ENCODE measurements around the gene TMOD1.

The TMOD1 gene

DNA sequence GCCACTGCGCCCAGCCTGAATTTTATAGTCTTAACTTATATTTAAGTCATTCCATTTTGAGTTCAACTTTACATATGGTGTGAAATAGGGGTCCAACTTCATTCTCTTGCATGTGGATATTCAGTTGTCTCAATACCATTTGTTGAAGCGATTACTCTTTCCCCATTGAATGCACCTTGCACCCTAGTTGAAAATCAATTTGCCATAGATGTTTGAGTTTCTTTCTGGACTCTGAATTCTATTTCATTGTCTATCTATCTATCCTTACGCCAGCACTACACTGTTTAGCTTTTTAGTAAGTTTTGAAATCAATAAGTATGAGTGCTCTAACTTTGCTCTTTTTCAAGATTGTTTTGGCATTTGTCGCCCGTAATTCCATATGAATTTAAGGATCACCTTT, 49.8 kb downstream of the TMOD1 start:
- no peak for DNase-seq

DNA sequence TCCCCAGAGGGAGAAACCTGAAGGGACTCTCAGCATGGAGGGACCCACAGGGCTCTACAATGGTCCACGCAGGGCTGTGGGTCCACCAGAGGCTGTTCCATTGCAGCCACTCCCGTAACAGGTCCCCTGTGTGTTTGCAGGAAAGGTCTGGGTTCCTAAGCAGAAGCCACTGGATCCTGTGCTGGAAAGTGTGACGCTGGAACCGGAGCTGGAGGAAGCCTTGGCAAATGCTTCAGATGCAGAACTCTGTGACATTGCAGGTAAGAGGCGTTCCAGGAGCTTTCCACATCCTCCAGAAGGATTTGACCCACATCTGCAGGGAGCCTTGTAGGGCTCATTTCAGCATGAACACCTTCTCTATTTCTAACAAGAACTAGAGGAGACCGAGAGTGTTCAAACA, 51.7 kb downstream of the TMOD1 start:
- no peak for DNase-seq

DNA sequence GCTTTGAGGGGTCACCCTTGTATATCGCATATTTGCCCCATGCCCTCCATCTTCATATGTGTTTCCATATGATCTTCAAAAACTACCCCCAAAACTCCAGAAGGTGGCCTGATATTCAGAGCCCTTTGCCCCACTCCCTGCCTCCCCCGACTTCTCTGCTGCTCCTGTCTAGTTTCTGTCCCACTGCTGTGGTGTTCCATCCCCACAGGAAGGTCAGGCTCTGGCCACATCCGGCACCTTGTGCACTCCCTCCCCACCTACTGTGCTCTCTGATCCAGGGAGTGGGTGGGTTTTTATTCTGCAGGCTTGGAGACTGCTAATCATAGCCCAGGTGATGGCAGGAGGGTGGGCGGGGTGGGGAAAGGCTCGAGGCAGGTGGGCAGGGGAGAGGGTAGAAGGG, 52.4 kb downstream of the TMOD1 start:
- no peak for DNase-seq

DNA sequence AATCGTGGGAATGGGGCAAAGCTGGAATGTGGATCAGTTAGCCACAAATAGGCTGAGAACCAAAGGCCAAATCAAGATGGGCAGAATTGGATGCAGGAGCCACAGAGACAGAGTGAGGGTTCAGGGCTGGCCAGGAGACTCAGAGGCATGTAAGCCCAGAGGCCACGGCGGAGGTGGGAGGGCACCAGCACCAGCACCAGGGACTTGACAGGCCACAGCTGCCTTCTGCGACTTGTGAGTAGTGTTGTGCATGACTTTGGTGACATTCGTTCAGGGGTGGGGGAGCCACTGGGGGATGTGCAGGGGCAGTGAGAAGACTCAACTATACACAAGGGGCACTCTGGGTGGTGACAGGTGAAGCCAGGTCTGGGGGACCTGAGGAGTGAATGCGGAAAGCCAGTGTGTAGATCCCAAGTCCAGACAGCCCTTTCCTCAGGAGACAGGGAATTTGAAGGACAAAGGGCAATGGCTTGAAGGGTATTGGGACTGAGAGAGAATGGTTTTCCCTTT, 53.2 kb downstream of the TMOD1 start:
- DNase-seq: no peak

DNA sequence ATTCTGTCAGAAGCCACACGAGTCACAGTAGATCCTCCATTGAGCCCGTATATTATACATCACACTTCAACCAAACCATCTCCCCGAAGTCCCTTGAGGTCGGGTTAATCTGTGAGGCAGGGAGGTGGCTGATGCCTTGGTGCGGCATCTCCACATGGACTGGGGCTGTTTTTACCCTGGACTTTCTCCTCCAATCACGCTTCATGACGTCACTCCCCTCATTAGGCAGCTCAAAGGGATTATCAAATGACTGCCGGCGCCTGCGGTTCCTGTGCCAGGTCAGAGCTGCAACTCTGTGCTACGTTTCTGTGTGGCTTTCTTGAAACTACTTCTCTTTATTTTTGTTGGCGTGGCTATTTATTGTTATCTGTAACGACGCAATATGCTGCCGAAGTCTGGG, 53.7 kb downstream of the TMOD1 start:
- no peak for DNase-seq

DNA sequence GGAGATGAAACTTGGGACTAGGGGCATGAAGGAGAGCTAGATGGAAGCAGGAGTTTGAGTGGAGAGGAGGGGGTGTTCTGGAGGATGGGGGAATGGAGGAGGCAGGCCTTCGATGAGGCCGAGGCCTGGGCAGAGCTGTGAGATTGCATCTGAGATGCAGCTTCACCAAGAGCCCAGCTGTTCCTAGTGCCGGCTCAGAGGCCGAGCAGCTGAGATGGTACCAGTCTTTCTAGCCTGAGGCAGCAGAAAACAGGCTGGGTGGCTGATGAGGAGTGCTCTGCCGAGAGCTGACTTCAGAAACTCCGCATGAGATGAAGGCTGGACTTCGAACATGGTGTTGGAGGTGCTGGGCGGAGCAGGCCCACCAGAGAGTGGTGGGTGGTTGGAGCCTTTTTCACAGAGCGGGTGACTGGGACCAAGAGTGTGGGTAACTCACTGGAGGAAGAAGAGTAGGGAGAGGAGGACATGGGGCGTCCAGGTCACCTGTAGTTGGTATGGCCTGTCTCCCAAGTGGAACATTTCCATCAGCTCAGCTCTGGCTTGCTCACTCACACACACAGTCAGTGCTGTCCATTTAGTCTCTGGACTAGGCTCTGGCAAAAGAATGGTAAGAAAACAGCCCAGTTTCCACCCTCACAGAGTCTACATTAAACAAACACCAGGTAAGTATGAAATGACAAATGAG, 54.7 kb downstream of the TMOD1 start:
- no peak for DNase-seq

DNA sequence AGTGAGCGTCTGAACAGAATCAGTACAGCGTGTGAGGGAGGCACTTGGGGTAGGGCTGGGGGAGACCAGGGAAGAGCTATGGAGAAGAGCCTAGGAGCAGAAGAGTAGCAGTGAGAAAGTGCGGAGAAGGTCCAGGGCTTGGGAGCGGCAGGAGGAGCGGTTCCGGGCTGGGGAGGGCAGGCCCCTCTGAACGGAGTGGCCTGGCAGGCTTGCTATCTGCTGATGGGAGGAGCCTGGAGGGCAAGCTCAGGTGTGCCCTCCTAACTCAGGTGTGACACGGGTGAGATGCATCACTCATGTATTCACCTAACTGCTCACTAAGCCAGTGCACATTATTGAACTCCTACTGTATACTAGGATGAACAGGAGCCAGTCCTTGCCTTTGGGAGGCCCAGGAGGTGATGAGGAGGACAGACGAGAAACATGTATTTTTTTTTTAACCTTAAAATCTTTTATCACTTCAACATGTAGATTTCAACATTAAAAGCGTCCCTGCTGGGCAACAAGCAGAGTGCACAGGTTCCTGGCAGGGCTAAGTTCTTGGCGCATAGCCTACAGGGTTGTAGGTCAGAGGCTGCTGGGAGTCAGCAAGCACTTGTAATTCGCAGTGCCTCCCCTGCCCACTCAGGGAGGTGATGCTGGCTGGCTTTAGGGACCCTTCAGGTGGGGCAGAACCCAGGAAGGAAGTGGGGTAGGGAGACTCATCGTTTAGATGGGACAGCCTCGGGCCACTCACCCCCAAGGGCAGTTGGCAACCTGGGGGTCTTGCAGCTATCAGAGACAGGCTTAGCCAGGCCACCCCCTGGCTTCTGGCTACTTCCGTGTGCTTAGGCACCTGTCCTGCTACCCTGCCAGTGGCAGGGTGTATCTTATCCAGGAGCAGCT, 55.5 kb downstream of the TMOD1 start:
- no peak for DNase-seq

DNA sequence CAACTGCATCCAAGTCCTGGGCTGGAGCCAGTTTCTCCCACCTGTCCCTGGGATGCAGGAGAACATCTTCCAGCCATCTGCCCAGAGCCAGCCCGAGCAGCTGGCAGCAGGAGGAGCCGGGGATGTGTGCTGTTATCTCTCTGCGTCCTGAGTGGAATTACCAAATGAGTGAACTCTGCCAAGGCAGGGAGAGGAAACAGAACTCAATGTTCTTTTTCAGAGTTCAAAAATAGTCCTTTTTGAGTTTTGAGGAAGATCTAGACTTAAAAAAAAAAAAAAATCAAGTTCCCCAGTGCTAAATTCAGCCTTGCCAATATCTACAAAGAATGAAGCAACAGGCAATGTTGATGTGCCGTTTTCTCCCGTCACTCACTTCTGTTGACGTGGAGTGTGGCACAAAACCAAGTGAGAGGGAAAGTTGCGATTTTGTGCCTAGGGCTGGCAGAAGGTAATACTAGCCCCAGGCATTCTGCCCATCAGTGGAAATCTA, 56.2 kb downstream of the TMOD1 start:
- peak in 1 of 2 donors; percentile 15 for DNase-seq

DNA sequence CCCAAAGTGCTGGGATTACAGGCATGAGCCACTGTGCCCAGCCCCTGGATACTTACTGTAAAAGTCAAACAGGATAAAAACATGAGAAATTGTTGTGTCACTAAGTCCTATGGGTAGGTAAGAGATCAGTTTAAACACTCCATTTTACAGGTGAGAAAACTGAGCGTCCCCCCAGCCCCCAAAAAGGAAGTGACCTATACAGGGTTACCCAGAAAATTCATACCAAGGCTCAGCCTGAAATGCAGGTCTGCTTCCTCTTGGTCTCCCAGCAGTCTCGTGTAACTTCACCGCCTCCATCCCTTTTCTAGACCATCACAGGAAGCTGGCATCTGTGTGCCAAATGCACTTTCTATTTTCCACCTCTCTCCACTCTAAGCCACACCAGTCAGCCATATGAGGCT, 57.2 kb downstream of the TMOD1 start:
- peak in 1 of 2 donors; percentile 26 for DNase-seq

DNA sequence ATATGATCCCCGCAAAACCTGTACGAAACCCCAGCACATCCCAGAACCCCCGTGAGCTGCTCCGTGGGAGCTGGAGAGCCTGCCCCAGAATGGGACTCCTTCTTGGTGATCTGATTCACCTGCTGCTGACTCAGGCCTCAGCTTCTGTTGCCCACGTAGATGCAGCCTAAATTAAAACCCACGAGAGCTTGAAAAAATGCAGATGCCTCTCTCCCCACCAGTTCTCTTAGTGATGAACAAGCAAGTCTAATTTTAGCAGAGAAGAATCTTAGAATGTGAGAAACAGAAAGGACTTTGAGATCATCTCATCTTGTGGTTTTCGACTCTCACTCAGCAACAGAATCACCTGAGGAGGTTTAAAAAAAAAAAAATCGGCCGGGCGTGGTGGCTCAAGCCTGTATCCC, 57.6 kb downstream of the TMOD1 start:
- DNase-seq: no peak

DNA sequence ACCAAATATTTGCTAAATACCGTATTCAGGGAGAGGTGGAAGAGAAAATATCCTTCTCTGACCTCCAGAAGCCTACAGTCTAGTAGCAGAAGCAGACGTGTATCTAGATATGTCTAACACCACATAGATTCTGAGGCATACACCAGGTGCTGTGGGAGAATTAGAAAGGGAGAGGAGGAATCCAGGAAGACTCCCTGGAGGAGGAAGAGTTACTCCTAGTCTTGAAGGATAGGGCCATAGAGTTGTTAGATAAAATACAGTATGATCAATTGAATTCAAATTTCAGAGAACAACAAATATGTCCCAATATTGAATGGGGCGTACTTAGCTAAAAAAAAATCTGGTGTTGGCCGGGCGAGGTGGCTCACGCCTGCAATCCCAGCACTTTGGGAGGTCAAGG, 58.7 kb downstream of the TMOD1 start:
- no peak for DNase-seq

DNA sequence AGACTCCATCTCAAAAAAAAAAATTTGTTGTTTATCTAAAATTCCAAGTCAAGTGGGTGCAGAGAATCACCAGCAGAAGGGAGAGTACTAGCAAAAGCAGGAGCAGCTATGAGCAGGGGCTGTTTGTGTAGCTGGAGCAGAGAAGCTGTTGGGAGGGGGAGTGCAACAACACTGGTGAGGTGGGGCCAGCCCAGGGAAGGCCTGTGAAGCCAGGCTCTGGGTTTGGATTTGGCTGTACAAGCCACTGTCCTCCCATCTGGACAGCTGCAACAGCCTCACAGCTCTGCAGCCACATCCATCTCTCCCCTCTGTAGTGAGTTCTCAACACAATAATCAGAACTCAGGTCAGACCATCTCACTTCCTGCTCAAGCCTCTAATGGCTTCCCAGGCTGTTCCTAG, 59.4 kb downstream of the TMOD1 start:
- no peak for DNase-seq

DNA sequence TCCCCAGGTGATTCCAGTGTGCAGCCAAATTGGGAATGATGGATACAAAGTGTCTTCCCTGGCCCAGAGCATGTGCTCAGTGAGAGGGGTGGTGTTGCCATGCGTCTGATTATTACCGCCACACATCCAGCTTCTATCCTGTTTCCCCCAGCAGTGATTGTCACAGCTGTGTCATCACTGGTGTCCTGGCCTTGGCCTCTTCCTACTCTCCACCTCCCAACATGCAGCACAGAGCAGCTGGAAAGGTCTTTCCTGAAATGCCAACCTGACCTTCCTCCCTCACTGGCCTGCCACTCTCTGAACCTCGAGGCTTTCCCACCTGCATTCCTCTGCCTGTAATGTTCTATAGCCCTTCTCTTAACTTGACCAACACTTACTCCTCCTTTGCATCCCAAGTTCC, 60.0 kb downstream of the TMOD1 start:
- DNase-seq: no peak

DNA sequence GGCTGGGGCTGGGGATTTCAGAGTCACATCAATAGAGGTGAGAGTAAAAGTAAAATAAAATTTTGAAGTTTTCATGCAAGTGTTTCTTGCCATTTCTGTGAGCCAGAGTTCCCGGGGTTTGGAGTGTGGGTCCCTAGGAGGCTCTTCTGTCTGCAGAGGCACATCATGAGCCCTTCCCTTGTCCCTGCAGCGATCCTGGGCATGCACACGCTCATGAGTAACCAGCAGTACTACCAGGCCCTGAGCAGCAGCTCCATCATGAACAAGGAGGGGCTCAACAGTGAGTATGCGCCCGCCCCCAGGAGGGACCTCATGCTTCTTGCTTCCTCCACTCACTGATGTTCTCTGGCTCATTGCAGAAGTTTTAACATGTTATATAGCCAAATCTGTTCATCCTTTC, 61.1 kb downstream of the TMOD1 start:
- DNase-seq: no peak

DNA sequence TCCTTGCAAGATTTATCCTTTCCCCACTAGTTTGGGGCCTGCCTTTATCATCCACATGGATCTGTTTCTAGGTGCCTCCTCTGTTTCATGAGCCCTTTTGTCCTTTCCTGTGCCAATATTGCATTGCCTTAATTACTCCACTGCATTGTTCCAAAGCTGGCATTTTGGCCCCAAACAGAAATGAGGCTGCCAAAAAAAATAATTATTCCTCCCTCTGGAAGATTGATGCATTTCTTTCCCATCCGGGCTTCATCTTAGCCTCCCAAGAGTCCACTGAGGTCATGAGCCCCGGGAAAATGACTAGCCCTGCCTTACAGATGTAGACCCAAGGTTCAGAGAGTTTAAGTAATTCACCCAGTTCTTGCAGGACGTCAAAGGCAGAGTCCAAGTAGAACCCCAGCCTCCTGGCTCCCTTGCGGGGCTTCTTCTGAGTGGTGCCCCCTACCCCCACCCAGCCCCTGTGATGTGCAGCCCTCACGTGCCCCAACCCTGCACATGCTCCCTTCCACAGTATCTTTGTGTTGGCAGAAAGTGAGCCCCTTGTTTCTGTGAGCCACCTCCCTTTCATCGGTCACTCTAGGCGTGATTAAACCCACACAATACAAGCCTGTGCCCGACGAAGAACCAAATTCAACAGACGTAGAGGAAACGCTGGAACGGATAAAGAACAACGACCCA, 62.1 kb downstream of the TMOD1 start:
- no peak for DNase-seq

DNA sequence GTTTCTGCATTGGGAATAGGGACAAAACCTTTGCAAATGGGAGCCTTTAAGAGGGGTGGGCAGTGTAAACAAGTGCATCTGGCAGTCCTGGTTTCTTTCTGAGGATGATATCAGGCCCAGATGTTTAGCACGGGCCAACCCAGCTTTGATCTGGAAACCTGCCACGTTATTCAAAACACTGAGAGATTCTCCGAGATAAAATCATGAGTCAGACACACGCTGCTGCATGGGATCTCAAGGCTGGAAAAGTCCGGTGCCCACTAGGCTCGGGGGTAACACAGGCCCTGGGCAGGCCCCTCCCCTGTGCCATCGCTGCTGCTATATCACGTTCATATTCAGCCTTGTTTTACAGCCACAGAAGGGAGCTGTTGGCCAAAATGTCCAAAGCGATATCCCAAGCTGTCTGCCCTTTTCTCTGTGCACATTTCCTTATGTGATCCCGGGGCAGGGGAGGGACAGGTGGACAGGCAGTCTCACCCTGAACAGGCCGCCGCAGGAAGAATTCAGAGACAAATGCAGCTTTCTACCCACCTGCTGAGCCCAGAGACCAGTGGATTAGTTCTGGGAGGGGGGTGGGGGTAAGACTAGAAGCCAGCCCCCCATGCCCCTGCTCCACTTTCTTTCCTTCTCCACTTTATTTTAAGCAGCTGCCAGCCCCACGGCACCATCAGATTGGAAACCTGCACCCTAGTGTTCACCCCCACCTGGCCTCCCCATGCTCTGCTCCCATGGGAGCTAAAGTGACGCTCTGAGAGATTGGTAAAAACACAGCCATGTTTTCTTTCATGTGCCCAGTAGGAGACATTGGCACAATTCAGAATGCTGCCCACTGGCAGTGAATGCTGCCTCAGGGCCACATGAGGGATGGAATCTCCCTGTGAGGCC, 63.1 kb downstream of the TMOD1 start:
- no peak for DNase-seq

DNA sequence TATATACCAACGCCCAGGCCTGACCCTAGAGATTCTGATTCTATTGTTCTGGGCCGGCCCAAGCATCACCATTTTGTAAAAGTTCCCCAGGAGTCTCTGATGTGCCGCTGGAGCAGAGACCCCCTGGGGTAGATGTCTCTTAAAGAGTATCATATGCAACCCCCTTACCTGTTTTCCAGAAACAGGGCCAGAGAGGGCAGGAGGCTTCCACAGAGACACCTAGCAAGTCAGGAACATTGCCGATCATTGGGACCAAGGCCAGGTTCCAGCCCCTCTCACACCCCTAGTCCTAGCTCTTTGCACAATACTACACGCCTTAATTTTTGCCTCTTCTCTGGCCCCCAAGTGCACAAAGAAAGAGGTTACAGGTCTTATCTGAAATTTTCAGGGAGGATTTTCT, 63.8 kb downstream of the TMOD1 start:
- DNase-seq: no peak

DNA sequence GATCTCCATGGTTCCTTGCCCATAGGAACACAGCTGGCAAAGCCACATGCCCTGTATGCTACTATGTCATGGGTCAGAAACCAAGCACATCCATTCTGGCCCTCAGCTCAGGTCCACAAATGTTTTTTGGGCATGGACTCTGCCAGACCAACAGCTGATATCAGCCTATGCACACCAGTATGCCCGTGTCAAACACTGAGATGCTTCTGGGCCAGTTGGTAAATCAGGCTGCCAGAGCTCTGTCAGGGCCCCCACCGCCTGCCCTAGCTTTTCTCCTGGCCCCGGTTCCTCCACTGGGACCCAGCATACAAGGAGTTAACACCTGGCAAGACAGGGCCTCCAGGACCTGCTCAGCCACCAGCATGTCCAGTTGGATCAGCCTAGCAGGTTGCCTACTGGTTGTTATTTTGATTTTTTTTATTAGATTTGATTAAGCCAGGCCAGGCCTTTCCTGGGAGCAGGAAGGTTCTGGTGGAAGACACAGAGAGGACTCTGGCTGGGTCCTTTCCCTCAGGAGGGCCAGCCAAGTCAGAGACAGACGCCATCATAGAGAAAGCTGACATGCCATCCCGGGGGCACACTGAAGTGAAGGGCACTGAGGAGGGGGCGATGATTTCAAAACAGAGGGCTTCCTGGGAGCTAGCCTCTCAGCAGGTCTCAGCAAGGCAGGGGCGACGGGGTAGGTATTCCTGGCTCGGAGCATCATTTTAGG, 65.9 kb downstream of the TMOD1 start:
- DNase-seq: no peak

DNA sequence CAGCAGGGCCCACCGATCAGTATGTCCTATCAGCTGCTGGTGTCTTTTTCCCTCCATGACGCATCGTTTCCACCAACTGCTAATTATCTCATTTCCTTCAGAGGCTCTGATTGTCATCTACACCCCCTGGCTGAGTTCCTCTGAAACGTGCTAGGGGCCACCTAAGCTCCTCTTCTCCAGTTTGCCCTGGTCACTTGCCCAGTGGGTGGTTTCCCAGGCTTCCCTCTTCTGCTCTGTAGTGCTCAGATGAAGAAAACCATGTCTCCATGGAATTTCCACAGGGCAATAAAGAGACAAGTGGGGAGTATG, 66.4 kb downstream of the TMOD1 start:
- peak in 1 of 2 donors; percentile 41 for DNase-seq

DNA sequence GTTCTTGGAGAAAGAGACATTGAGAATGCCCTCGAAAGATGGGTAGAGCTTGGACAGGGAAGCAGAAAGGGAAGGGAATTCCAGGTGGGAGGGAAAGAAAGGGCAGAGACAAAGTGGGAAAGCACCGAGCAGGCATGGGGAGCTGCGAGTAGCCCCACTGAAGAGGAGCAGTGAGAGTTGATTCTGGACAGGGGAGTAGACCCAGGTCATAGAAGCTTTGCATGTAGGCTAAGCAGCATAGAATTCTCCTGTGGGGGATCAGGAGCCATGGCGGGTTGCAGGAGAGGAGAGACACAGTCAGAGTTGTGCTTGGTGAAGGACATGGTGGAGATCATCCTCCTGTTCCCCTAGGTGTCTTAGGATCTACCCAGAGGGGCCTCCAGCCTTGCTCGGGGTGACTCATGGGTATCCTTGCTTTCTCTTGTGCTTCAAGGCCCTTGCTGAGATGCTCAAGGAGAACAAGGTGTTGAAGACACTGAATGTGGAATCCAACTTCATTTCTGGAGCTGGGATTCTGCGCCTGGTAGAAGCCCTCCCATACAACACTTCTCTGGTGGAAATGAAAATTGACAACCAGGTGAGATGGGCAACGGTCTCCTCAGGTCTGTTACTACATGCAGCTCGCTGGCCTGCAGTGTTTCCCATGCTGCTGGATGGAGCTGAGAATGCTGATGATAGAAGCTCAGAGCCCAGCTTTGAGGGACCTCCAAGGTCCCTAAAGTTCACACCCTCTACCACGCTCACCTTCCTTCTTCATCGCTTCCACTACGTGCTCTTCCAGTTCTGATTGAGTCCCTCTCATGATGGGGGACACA, 67.2 kb downstream of the TMOD1 start:
- DNase-seq: no peak

DNA sequence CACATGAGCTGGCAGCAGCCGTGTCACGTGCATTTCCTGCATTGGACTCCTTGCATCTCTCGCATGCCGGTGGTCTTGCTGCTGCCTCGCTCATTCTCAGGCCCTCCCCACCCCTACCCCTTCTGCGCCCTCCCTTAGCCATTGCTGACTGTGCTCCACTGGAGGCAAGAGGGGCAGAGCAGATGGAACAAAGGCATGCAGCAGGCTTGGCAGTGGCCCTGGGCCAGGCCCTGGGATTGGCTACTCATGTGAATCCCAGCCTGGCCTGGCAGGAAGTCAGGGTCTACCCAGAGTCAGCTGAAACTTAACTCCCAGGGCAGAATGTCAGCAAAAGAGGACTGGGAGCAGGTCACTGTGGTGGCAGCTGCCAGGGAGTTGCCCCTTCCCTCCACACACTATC, 69.4 kb downstream of the TMOD1 start:
- DNase-seq: no peak
